Immature natural killer cell (primary cell): ENCODE results near the gene HDAC3. TPM values are rescaled to one million over a fixed set of nuclear protein-coding genes. Genes with fewer than 3 reads are reported as not detected.
A peak's percentile ranks its signal among the peaks of the same experiment; 100 is the strongest.

Source experiments
- DNase-seq, 3 donors: peaks; one replicate each; pipeline ENCODE4 v3.0.0; 2022; ENCODE audit warnings: mixed read lengths in 1 of 3
- H3K27ac Mint-ChIP-seq, 6 donors: one replicate each; pipeline ENCODE4 v1.8.0; 2020; ENCODE audit warnings: mixed read lengths in 6 of 6, mild to moderate bottlenecking in 5 of 6, inconsistent platforms in 4 of 6, moderate library complexity in 3 of 6
- H3K27me3 Mint-ChIP-seq, 3 donors: one replicate each; pipeline ENCODE4 v1.8.0; 2020 to 2021; ENCODE audit warnings: low read depth in 3 of 3, mild to moderate bottlenecking in 3 of 3, mixed read lengths in 3 of 3, moderate library complexity in 3 of 3, inconsistent platforms in 1 of 3
- H3K36me3 Mint-ChIP-seq, 3 donors: one replicate each; pipeline ENCODE4 v1.8.0; 2020; ENCODE audit warnings: mixed read lengths in 3 of 3, inconsistent platforms in 2 of 3, mild to moderate bottlenecking in 2 of 3
- H3K4me1 Mint-ChIP-seq, 2 donors: one replicate each; pipeline ENCODE4 v1.8.0; 2020; ENCODE audit warnings: inconsistent platforms in 2 of 2, mild to moderate bottlenecking in 2 of 2, mixed read lengths in 2 of 2, moderate library complexity in 1 of 2
- H3K4me3 Mint-ChIP-seq, 5 donors: one replicate each; pipeline ENCODE4 v1.8.0; 2020; ENCODE audit warnings: mild to moderate bottlenecking in 5 of 5, mixed read lengths in 5 of 5, inconsistent platforms in 3 of 5, moderate library complexity in 3 of 5
- H3K9me3 Mint-ChIP-seq, 6 donors: one replicate each; pipeline ENCODE4 v1.8.0; 2020; ENCODE audit warnings: mild to moderate bottlenecking in 6 of 6, mixed read lengths in 6 of 6, inconsistent platforms in 4 of 6, moderate library complexity in 3 of 6
- polyA plus RNA-seq, 3 donors: library from polyadenylated mRNA; unstranded; fragments of 300-500 nt; fragmentation: Illumina TruSeq; gene quantifications; one replicate each; pipeline ENCODE4 v1.2.3, GENCODE V29; 2021

HDAC3 gene
- polyA plus RNA-seq, 3 donors from 2014 or later, result 71.5 to 140 (median 80.6) TPM

DNA sequence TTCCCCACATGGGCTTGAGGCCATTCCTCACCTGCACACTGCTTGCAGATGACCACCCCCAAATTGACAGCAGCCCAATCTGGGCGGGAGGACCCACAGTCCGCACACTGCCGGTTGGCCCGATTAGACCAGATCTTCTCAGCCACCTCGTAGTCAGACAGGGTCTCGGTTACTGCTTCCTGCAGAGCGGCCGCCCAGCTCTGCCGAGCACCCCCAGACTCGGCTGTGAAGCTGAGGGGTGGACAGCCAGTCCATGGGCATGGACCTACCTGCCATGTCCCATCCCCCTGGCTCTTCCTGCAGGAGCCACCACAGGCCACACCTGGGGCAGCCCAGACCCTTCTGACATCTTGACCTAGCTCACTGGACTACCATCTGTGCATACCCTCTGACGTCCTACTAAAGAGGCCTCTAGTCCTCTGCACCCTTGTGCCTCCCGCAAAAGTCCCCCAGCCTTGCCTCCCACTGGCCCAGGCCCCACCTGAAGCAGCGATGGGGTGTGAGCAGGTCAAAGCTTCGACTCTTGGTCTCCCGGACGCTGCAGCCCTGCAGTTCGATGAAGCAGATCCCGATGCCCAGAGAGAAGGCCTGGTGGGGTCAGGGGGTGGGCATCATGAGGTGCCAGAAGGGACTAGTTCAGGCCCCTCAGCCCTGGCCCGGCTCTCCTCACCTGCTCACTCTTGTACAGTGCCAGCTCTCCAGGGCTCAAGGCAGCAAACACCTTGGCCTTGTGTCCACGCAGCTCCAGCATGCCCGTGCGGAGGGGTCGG, 35.6 kb upstream of the HDAC3 start:
- Mint-ChIP-seq H3K9me3 (no peaks in the 10 kb centered on the region), H3K4me3 (no peak overlapping the region), H3K4me1 (no peaks in the 10 kb centered on the region), H3K27me3 (no peaks in the 10 kb centered on the region), H3K36me3 (peaks cover 3 to 17% (median 8%) of the 10 kb centered on the region in 3 donors), H3K27ac (no peak overlapping the region)
- DNase-seq, result no peak

DNA sequence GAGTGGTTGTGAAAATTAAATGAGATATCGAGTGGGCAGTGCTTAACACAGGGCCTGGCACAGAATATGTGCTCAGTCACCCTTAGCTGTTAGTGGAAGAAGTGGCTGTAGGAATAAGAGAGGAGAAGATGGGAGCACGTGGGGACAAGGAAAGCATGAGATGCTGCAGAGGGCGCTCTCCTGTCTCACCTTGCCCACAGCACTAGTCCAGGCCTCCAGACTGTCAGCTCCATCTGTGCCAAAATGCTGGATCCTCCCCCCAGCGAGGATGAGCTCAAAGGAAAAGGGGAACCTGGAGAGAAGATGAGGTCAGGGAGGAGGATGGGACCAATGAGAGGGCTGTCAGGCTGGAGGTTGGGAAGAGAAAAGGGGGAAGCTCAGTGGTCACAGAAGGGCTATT, 32.9 kb upstream of the HDAC3 start:
- H3K9me3 Mint-ChIP-seq, result no peaks in the 10 kb centered on the region
- no peak overlapping the region for H3K4me3 Mint-ChIP-seq
- H3K27me3 Mint-ChIP-seq, result peaks cover 0 to 2% (median 0%) of the 10 kb centered on the region in 3 donors
- peaks cover 0 to 10% (median 8%) of the 10 kb centered on the region in 3 donors for H3K36me3 Mint-ChIP-seq
- DNase-seq, result no peak
- peaks cover 5 to 6% of the 10 kb centered on the region in 2 donors for H3K4me1 Mint-ChIP-seq
- H3K27ac Mint-ChIP-seq, result no peak overlapping the region

DNA sequence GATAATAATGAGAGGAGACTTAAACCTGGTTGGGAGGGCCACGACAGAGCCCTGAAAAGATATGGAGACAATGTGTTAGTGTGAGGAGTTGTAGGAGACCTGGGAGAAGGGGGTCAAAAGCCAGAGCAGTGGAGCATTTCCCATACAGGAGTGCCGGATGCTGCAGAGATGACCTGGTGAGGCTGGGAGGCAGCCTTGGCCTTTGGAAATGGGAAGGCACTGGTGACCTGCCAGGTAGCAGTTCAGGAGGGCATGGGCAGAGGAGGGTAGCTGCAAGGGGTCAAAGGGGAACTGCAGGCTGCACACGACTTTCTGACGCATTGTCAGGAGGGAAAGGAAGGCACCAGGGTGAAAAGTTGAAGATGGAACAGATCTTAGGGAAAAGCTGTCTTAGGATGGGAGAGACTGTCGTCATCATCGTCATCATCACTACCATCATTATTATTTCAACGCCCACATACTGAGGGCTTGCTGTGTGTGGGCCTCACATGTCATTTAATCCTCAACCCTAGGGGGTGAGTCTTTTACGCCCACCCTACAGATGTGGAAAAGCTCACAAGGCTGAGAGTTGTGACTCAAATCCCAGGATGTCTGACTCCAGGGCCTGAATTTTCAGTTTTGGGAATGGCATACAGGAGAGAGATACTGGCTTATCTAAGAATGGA, 32.1 kb upstream of the HDAC3 start:
- peaks cover 0 to 2% (median 0%) of the 10 kb centered on the region in 3 donors for H3K27me3 Mint-ChIP-seq
- no peak for DNase-seq
- H3K4me3 Mint-ChIP-seq, result no peak overlapping the region
- peaks cover 0 to 10% (median 8%) of the 10 kb centered on the region in 3 donors for H3K36me3 Mint-ChIP-seq
- H3K4me1 Mint-ChIP-seq, result peaks cover 5 to 6% of the 10 kb centered on the region in 2 donors
- H3K27ac Mint-ChIP-seq, result peak overlapping the region in 3 of 6 donors; percentile 9 to 56 (median 52)
- H3K9me3 Mint-ChIP-seq, result no peaks in the 10 kb centered on the region

DNA sequence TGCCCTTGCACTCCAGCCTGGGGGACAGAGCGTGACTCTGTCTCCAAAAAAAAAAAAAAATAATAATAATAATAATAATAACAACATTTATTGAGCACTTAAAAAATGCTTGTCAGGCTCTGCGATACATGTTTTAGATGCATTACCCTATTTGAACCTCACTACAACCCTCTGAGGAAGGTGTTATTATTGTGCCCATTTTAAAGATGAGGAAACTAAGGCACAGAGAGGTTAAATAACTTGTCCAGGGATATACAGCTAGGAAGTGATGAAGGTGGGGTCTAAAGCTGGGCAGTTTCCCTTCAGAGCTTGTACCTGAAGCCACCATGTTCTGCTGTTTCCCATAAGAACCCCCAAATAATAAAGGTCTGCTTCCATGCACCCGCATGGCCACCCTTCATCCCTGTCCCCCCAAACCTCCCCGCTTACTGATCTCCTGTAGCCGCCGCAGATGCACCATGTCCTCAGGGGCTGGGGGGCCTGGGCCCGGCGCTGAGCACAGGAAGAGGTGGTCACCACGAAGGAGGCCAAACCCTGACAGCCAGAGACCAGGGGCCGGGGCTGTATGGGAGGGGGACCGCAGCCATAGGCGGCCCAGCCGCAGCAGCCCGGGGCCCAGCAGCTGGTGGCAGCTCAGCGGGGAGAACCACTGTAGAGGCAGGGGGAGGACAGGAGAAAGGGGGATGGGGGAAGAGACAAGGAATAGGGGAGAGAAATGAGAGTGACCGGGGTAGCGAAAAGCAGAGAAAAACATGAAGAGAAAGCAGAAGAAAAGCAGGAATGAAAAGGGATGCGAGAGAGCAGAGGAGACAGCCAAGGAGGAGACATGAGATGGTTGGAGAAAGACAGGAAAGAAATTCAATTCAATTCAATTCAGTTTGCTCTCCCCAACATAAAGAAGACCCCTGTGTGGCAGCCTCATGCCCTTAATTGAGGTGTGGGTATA, 29.6 kb upstream of the HDAC3 start:
- Mint-ChIP-seq H3K4me3 (no peak overlapping the region), H3K36me3 (peaks cover 9 to 13% (median 10%) of the 10 kb centered on the region in 3 donors), H3K4me1 (peaks cover 5 to 6% of the 10 kb centered on the region in 2 donors), H3K27ac (peak overlapping the region in 2 of 6 donors; percentile 13 to 26), H3K9me3 (no peaks in the 10 kb centered on the region), H3K27me3 (peaks cover 0 to 2% (median 2%) of the 10 kb centered on the region in 3 donors)
- DNase-seq, result no peak

DNA sequence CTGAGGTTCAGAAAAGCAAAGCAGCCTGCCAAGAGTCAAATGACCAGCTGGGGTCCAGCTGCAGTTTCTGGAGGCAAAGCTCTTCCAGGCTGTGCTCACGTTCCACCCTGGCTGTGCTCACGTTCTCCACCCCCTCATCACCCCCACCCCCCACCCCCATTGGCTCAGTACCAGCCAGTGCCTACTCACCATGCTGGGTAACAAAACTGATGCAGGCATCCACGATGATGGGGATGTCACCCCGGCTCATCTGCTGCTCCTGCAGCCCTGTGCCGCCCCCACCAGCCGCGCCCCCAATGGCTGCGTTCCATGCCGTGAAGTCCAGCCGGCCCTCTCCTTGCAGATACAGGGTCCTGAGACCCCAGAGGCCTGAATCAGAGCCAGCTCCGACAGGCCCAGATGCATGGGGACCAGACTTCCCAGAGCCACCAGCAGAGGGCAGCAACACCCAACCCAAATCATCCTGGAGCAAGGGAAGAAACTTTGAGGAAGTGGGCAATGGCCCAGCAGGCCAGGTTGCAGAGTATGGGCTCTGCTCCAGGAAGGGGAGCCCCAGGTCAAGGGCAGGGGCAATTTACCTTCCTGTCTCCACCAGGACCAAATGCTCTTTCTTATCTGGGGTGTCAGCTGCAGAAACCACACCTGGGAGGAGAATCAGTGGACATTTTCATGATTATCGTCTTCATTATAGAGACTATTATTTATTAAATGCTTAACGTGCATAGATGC, 28.2 kb upstream of the HDAC3 start:
- Mint-ChIP-seq H3K27ac (peak overlapping the region in 2 of 6 donors; percentile 57 to 66), H3K9me3 (no peaks in the 10 kb centered on the region), H3K27me3 (peaks cover 0 to 2% (median 2%) of the 10 kb centered on the region in 3 donors), H3K4me3 (no peak overlapping the region), H3K4me1 (peaks cover 5 to 6% of the 10 kb centered on the region in 2 donors), H3K36me3 (peaks cover 8 to 12% (median 11%) of the 10 kb centered on the region in 3 donors)
- peak; percentile 66 to 72 (median 67) for DNase-seq

DNA sequence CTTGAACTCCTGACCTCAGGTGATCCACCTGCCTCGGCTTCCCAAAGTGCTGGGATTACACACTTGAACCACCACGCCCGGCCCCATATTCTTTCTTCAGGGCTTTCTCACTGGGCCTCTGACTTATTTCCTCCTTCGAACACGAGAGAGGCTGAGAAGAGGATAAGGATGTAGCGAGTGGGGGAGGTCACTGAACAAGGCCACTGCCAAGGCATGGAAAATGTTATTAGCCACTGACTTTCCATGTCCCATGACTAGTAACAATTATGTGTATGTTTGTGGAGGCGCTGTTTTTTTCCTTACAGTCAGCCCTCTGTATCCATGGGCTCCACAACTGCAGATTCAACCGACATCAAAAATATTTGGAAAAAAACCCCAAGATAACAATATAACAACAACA, 26.9 kb upstream of the HDAC3 start:
- Mint-ChIP-seq H3K4me3 (no peak overlapping the region), H3K9me3 (no peaks in the 10 kb centered on the region), H3K4me1 (peaks cover 5 to 6% of the 10 kb centered on the region in 2 donors), H3K36me3 (peaks cover 7 to 14% (median 10%) of the 10 kb centered on the region in 3 donors), H3K27ac (no peak overlapping the region), H3K27me3 (peaks cover 0 to 2% (median 2%) of the 10 kb centered on the region in 3 donors)
- DNase-seq, result no peak

DNA sequence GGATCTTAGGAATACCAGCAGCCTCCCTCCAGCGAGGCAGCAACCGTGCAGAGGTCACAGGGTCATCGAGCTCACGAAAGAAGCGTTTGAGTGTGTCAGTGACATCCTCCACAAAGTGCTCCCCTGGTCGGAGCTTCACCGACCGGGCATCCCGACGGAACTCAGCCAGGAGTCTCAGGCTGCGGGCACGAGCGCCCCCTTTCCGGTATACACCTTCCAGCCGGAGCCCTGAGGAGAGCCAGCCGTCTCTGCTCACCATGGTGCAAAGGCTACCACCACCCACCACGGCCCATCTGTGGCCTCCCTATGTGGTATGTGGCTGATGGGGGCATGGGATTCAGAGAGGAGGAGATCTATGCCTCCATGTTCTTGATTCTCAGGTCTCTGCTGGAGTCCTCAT, 25.4 kb upstream of the HDAC3 start:
- H3K27ac Mint-ChIP-seq, result no peak overlapping the region
- no peaks in the 10 kb centered on the region for H3K9me3 Mint-ChIP-seq
- H3K4me3 Mint-ChIP-seq, result no peak overlapping the region
- peaks cover 17 to 25% (median 18%) of the 10 kb centered on the region in 3 donors for H3K36me3 Mint-ChIP-seq
- DNase-seq, result no peak
- H3K4me1 Mint-ChIP-seq, result peaks cover 5 to 6% of the 10 kb centered on the region in 2 donors
- peaks cover 0 to 2% (median 2%) of the 10 kb centered on the region in 3 donors for H3K27me3 Mint-ChIP-seq

DNA sequence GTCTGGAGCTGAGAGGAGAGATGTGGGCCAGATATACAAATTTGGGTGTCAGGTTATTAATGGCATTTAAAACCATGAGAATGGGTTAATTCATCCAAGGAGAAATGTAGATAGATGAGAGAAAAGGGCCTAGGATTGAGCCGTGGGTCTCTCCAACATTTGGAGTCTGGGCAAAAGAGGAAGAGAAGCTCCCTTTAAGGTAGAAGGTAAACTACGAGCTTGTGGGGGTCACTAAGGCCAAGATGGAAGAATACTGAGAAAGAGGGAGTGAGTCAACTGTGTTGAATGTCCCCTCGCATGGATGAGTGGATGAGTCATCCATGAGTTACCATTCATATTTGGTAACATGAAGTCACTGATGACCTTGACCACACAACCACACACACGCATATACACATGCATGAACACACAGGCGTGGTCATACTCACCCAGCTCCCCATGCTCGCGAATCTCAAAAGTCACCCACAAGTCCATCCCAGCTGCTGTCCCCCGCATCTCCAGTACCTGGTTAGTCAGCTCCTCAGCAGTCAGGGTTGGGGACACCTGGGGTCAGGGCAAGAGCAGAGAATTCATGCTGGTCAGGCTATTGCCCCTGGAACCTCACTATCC, 21.4 kb upstream of the HDAC3 start:
- Mint-ChIP-seq H3K27ac (peak overlapping the region in 1 of 6 donors; percentile 19), H3K9me3 (no peaks in the 10 kb centered on the region), H3K4me1 (peaks cover under 1% of the 10 kb centered on the region in 2 donors), H3K36me3 (peaks cover 26 to 37% (median 36%) of the 10 kb centered on the region in 3 donors), H3K4me3 (no peak overlapping the region), H3K27me3 (peaks cover 0 to 4% (median 2%) of the 10 kb centered on the region in 3 donors)
- no peak for DNase-seq

DNA sequence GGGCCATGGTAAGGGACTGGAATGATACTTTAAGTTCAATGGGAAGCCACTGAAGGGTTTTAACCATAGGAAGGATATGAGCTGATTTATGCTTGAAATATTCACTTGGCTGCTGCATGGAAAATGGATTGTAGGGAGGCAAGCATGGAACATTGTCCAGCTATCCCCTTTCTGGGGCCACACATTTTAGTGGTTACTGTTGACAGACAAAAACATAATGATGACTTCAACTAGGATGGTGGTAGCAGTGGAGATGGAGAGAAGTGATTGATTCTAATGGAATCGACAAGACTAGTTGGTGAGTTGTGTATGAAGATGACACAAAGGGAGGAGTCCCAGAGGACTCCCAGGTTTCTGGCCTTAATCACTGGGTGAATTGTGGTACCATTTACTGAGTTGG, 20.8 kb upstream of the HDAC3 start:
- Mint-ChIP-seq H3K27me3 (peaks cover 0 to 4% (median 2%) of the 10 kb centered on the region in 3 donors), H3K4me1 (peaks cover 2 to 7% of the 10 kb centered on the region in 2 donors), H3K27ac (no peak overlapping the region), H3K9me3 (no peaks in the 10 kb centered on the region), H3K4me3 (no peak overlapping the region), H3K36me3 (peaks cover 26 to 35% (median 33%) of the 10 kb centered on the region in 3 donors)
- DNase-seq, result no peak

DNA sequence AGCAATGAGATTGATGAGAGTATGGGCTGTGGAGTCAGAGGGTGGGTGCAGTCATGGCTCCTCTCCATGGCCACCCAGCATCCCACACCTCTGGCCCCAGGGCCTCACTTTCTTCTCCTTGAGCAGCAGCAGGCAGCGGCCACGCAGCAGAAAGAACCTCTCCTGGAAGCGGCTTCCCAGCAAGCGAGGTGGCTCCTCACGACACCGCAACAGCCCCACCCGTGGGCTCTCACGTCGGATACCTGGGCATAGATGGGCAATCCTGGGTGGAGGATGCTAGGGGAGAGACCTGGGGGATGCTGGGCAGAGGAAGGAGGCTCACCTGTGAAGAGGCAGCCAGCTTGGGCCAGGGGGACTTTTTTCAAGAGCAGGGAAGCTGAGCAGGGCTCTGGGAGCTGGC, 19.7 kb upstream of the HDAC3 start:
- Mint-ChIP-seq H3K27me3 (peaks cover 0 to 2% (median 2%) of the 10 kb centered on the region in 3 donors), H3K9me3 (no peaks in the 10 kb centered on the region), H3K4me1 (peaks cover 11 to 17% of the 10 kb centered on the region in 2 donors), H3K4me3 (no peak overlapping the region), H3K36me3 (peaks cover 25 to 33% (median 28%) of the 10 kb centered on the region in 3 donors), H3K27ac (peak overlapping the region in 1 of 6 donors; percentile 69)
- DNase-seq, result no peak

DNA sequence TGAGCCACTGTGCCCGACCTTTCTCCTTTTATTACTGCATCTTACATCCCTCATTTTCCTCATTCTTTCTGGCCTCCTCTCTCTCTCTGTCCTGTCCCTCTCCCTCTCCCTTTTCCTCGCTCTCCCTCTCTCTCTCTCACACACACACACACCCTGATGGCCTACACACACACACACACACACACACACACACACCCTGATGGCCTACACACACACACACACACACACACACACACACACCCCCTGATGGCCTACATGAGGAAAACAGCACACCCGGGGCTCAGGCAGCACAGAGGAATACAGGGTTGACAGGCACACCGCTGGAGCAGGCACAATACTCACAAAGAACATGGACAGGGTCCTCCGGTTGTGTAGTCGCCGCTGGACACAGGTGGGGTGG, 18.4 kb upstream of the HDAC3 start:
- peaks cover 0 to 2% (median 2%) of the 10 kb centered on the region in 3 donors for H3K27me3 Mint-ChIP-seq
- H3K36me3 Mint-ChIP-seq, result peaks cover 22 to 33% (median 24%) of the 10 kb centered on the region in 3 donors
- DNase-seq, result no peak
- no peak overlapping the region for H3K4me3 Mint-ChIP-seq
- peaks cover 23 to 31% of the 10 kb centered on the region in 2 donors for H3K4me1 Mint-ChIP-seq
- H3K9me3 Mint-ChIP-seq, result no peaks in the 10 kb centered on the region
- H3K27ac Mint-ChIP-seq, result no peak overlapping the region

DNA sequence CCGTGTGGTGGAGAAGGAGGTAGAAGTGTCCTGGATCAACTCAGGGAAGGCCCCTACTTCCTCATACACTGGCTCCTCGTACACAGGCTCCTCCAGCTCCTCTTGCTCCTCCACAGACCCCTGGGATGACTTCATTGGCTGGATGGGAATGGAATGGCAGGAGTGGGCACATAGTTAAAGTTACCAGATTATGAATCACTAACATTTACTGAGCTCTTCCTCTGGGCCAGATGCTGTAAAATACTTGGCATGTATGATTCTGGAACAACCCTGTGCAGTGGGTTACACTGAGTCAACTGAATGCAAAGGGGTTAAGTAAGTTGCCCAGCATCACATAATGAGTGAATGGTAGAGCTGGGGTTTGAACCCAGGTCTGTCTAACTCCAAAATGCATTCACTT, 17.6 kb upstream of the HDAC3 start:
- H3K27ac Mint-ChIP-seq, result no peak overlapping the region
- H3K36me3 Mint-ChIP-seq, result peaks cover 20 to 33% (median 23%) of the 10 kb centered on the region in 3 donors
- H3K4me1 Mint-ChIP-seq, result peaks cover 30 to 37% of the 10 kb centered on the region in 2 donors
- H3K27me3 Mint-ChIP-seq, result peaks cover 0 to 2% (median 2%) of the 10 kb centered on the region in 3 donors
- no peaks in the 10 kb centered on the region for H3K9me3 Mint-ChIP-seq
- no peak overlapping the region for H3K4me3 Mint-ChIP-seq
- DNase-seq, result no peak
